NCI-H1092 treated with DMSO at 0.1 percent for 48 hours (cell line): ENCODE data around the gene PLIN5.
"Not testable (repeated sequence)": the region's sequence is repeated elsewhere in the genome, so short reads cannot be mapped to it uniquely, and the experiment has no call there.

Experiments
- DNase-seq: peaks from one replicate; lab custom pipeline; 2025; lab: John Stamatoyannopoulos, UW

Gene PLIN5

GRCh38 chr19:4543842-4544647, 9.0 kb upstream of the PLIN5 start:
- no peak for DNase-seq

- DNase-seq = no peak
These were observed 8.1 kb upstream of the PLIN5 start for GRCh38 chr19:4542896-4543841.

- DNase-seq = not testable (repeated sequence)
These were observed 6.8 kb upstream of the PLIN5 start for GRCh38 chr19:4541806-4542145.

GRCh38 chr19:4541114-4541805, 6.2 kb upstream of the PLIN5 start:
- no peak for DNase-seq

GRCh38 chr19:4539693-4540581, 4.9 kb upstream of the PLIN5 start, which contains the start of gene LRG1:
Gene LRG1 (minus strand): TSS chr19:4540036. CDS start chr19:4540013, 23 bp downstream.
- DNase-seq = no peak

- no peak for DNase-seq
These were observed 4.2 kb upstream of the PLIN5 start for GRCh38 chr19:4539169-4539692.

- no peak for DNase-seq
These were observed 3.6 kb upstream of the PLIN5 start for GRCh38 chr19:4538601-4538954.

GRCh38 chr19:4537953-4538600, 3.1 kb upstream of the PLIN5 start:
- DNase-seq = no peak

- DNase-seq = no peak
These were observed 1.8 kb upstream of the PLIN5 start for GRCh38 chr19:4536798-4537197.

- DNase-seq = no peak
These were observed 1.1 kb downstream of the PLIN5 start for GRCh38 chr19:4533835-4534424.

GRCh38 chr19:4533334-4533733, 1.7 kb downstream of the PLIN5 start:
- no peak for DNase-seq

GRCh38 chr19:4531562-4532165, 3.4 kb downstream of the PLIN5 start:
- no peak for DNase-seq

GRCh38 chr19:4529924-4530522, 5.0 kb downstream of the PLIN5 start:
- DNase-seq = no peak

- DNase-seq = no peak
These were observed 6.2 kb downstream of the PLIN5 start for GRCh38 chr19:4528843-4529242.

- not testable (repeated sequence) for DNase-seq
These were observed 7.6 kb downstream of the PLIN5 start for GRCh38 chr19:4527377-4527776.

- no peak for DNase-seq
These were observed 9.4 kb downstream of the PLIN5 start for GRCh38 chr19:4525563-4526002.

- DNase-seq = peak; percentile 10
These were observed 10.0 kb downstream of the PLIN5 start for GRCh38 chr19:4524808-4525562.

GRCh38 chr19:4523306-4524110, 11.5 kb downstream of the PLIN5 start:
- no peak for DNase-seq
